GM12875 (cell line): ENCODE data around the gene GRIK3.

Experiments
- H3K4me3 ChIP-seq: one replicate; pipeline ENCODE4 v1.5.1; 2011; ENCODE audit warnings: low read depth, low read length, control low read depth
- CTCF ChIP-seq: IDR thresholded peaks from 2 replicates; pipeline ENCODE4 v1.5.1; 2011; ENCODE audit warnings: low read depth, mild to moderate bottlenecking, control low read depth, inconsistent platforms, low read length, moderate library complexity, borderline replicate concordance; ENCODE audit not compliant: insufficient read depth

Gene GRIK3

GRCh38 chr1:36885540-36886357 is 148.6 kb downstream of the GRIK3 start:
- no peak for TF ChIP-seq CTCF
- no peak overlapping the region for H3K4me3 ChIP-seq

DNA sequence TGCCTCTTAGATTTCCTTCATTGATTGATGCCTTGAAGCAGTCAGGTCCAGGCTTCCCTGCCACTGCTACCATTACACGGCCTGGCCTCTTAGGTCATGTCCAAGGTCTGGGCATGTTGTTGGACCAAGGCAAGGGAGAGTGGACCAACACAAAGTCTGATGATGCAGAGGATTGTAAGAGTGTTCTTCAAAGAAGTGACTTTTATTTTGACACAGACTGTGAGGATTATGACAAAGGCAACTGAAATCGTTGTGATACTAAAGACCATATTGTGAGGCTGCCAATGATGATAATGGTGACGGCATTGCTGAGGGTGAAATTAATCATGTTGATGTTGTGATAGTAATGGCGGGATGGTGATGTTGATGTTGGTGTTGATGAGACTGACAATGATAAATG is 149.5 kb downstream of the GRIK3 start:
- TF ChIP-seq CTCF, result no peak

GRCh38 chr1:36884029-36884701 is 150.2 kb downstream of the GRIK3 start:
- no peak for TF ChIP-seq CTCF
- no peak overlapping the region for H3K4me3 ChIP-seq

More for the DNA sequence above, 149.5 kb downstream of the GRIK3 start:
- H3K4me3 ChIP-seq, result no peak overlapping the region

GRCh38 chr1:36883315-36883949 is 150.9 kb downstream of the GRIK3 start:
- TF ChIP-seq CTCF, result no peak
- H3K4me3 ChIP-seq, result no peak overlapping the region

- no peak overlapping the region for H3K4me3 ChIP-seq
- TF ChIP-seq CTCF, result no peak
These were observed 151.6 kb downstream of the GRIK3 start for GRCh38 chr1:36882536-36883285.

- TF ChIP-seq CTCF, result no peak
- no peak overlapping the region for H3K4me3 ChIP-seq
These were observed 152.8 kb downstream of the GRIK3 start for GRCh38 chr1:36881541-36881940.
